OCI-LY1 (cell line): ENCODE results near the gene SELPLG.
"Not testable (repeated sequence)": the region's sequence is repeated elsewhere in the genome, so short reads cannot be mapped to it uniquely, and the experiment has no call there.

Source experiments
- H2AFZ ChIP-seq: fragments of 200-600 bp; sonication (generic), shearing (Covaris generic); 2 replicates; pipeline ENCODE4 v1.6.0; 2014; ENCODE audit warnings: antibody characterized with exemption, mild to moderate bottlenecking, low read length
- H3F3A ChIP-seq: fragments of 200-600 bp; sonication (generic), shearing (Covaris generic); 2 replicates; pipeline ENCODE4 v1.6.0; 2014; ENCODE audit warnings: mild to moderate bottlenecking, antibody characterized with exemption, low read length, moderate library complexity; ENCODE audit not compliant: insufficient read depth
- H3K27ac ChIP-seq: fragments of 200-600 bp; sonication (generic); 2 replicates; pipeline ENCODE4 v1.5.1; 2014; ENCODE audit warnings: low read length, mixed run types, mild to moderate bottlenecking, low read depth; ENCODE audit not compliant: poor library complexity, severe bottlenecking
- H3K27me3 ChIP-seq: fragments of 200-600 bp; sonication (generic); 2 replicates; pipeline ENCODE4 v1.6.0; 2014; ENCODE audit warnings: antibody characterized with exemption, mild to moderate bottlenecking, low read length, moderate library complexity; ENCODE audit not compliant: insufficient read depth
- H3K36me3 ChIP-seq: fragments of 200-600 bp; sonication (generic); 2 replicates; pipeline ENCODE4 v1.6.1; 2014; ENCODE audit warnings: mild to moderate bottlenecking, antibody characterized with exemption, low read length, moderate library complexity, mixed read lengths; ENCODE audit not compliant: insufficient read depth
- H3K4me1 ChIP-seq: fragments of 200-600 bp; sonication (generic); 2 replicates; pipeline ENCODE4 v1.5.1; 2014; ENCODE audit warnings: mild to moderate bottlenecking, low read length, moderate library complexity; ENCODE audit not compliant: insufficient read depth, severe bottlenecking
- H3K4me2 ChIP-seq: fragments of 200-600 bp; sonication (generic), shearing (Covaris generic); 2 replicates; pipeline ENCODE4 v1.6.1; 2014; ENCODE audit warnings: low read length
- H3K4me3 ChIP-seq: fragments of 200-600 bp; sonication (generic); 2 replicates; pipeline ENCODE4 v1.5.1; 2014; ENCODE audit warnings: low read length, low read depth, mild to moderate bottlenecking, mixed read lengths; ENCODE audit not compliant: poor library complexity, severe bottlenecking
- H3K79me2 ChIP-seq: fragments of 200-600 bp; shearing (Covaris generic); 2 replicates; pipeline ENCODE4 v1.6.1; 2016; ENCODE audit warnings: mixed run types, low read length, mixed read lengths; ENCODE audit not compliant: insufficient read depth
- H3K9ac ChIP-seq: fragments of 200-600 bp; sonication (generic), shearing (Covaris generic); 2 replicates; pipeline ENCODE4 v1.6.1; 2014; ENCODE audit warnings: mild to moderate bottlenecking, low read length, mixed read lengths
- H3K9me2 ChIP-seq: fragments of 200-600 bp; sonication (generic), shearing (Covaris generic); 2 replicates; pipeline ENCODE4 v1.6.1; 2014; ENCODE audit warnings: low read depth, mild to moderate bottlenecking, low read length, mixed read lengths
- H3K9me3 ChIP-seq: fragments of 200-600 bp; shearing (Covaris generic); 2 replicates; pipeline ENCODE4 v1.6.1; 2014; ENCODE audit warnings: low read length, mixed read lengths
- H4K20me1 ChIP-seq: fragments of 200-600 bp; sonication (generic), shearing (Covaris generic); 2 replicates; pipeline ENCODE4 v1.6.0; 2016; ENCODE audit warnings: mild to moderate bottlenecking, low read length; ENCODE audit not compliant: insufficient read depth
- EZH2 ChIP-seq: fragments of 200-600 bp; sonication (generic), shearing (Covaris generic); IDR thresholded peaks from 2 replicates; pipeline ENCODE4 v1.8.0; 2017; ENCODE audit warnings: borderline replicate concordance, mixed run types, mild to moderate bottlenecking, antibody characterized with exemption, low read length, moderate library complexity, mixed read lengths
- TF ChIP-seq, protein P1 (sequence below): fragments of 200-600 bp; sonication (generic), shearing (Covaris generic); IDR thresholded peaks from 2 replicates; pipeline ENCODE4 v1.5.1; 2017; ENCODE audit warnings: mild to moderate bottlenecking, antibody characterized with exemption, low read length, moderate library complexity, mixed read lengths

SELPLG gene

DNA sequence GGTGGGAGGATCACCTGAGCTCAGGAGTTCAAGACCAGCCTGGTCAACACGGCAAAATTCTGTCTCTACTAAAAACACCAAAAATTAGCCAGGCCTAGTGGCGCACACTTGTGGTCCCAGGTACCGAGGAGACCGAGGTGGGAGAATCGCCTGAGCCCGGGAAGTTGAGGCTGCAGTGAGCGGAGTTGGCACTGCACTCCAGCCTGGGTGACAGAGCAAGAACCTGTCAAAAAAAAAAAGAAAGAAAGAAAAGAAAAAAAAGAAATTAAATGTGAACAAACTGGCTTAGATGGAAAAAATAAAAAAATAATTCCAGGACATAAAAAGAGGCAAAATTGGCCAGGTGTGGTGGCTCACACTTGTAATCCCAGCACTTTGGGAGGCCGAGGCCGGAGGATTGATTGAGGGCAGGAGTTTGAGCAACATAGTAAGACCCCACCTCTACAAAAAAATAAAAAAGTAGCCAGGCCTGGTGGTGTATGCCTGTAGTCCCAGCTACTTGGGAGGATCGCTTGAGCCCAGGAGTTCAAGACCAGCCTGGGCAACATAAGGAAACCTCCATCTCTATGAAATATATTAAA lies 39.3 kb downstream of the SELPLG start:
- Histone ChIP-seq H2AFZ (no peak overlapping the region), H3K4me2 (no peak overlapping the region)

DNA sequence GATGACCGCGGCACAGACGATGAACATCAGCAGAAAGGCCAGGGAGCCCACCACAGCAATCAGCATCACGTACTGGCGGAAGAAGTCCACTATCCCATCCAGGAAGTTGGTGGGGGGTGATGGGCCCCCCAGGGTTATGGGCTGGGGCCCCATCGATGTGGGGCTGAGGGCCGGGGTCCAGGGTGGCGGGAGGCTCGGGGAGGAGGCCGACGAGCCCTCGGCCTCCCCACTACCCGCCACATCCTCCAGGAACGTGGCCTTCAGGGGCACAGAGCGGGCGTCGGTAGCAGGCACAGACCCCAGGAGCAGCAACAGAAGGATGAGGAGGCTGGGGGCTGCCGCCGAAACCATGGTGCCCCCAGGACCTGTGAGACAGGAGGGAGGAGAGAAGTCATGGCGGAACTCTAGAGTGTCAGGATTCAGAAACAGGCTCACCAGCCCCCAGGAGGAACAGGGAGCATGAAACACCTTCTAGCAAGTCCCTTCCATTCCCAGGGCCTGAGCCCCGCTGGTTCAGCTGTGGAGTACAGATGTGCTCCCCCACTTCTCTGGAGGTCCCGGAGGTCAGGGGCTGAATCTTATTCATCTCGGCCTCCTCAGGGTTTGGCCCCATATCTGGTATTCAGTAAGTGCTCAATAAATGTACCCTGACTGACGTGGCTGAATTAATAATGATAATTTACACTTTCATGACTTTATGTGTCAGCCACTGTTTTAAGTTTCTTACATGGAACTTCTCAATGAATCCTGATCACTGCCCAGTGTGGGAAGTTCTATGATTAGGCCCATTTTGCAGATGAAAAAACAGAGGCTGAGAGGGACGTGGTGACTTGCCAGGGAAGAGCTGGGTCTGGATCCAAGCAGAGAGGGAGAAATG lies 41.4 kb downstream of the SELPLG start:
- Histone ChIP-seq H3F3A (no peaks in the 10 kb centered on the region), H3K9ac (no peak overlapping the region), H2AFZ (no peak overlapping the region), H3K79me2 (no peaks in the 10 kb centered on the region), H3K4me1 (no peaks in the 10 kb centered on the region), H3K9me2 (no peaks in the 10 kb centered on the region), H3K4me2 (no peak overlapping the region), H3K9me3 (no peaks in the 10 kb centered on the region), H3K27me3 (no peaks in the 10 kb centered on the region), H4K20me1 (no peaks in the 10 kb centered on the region), H3K36me3 (no peaks in the 10 kb centered on the region), H3K27ac (no peak overlapping the region), H3K4me3 (no peak overlapping the region)
- no peak for TF ChIP-seq EZH2
- TF ChIP-seq, protein P1, sequence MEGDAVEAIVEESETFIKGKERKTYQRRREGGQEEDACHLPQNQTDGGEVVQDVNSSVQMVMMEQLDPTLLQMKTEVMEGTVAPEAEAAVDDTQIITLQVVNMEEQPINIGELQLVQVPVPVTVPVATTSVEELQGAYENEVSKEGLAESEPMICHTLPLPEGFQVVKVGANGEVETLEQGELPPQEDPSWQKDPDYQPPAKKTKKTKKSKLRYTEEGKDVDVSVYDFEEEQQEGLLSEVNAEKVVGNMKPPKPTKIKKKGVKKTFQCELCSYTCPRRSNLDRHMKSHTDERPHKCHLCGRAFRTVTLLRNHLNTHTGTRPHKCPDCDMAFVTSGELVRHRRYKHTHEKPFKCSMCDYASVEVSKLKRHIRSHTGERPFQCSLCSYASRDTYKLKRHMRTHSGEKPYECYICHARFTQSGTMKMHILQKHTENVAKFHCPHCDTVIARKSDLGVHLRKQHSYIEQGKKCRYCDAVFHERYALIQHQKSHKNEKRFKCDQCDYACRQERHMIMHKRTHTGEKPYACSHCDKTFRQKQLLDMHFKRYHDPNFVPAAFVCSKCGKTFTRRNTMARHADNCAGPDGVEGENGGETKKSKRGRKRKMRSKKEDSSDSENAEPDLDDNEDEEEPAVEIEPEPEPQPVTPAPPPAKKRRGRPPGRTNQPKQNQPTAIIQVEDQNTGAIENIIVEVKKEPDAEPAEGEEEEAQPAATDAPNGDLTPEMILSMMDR = no peak

More for the DNA sequence above, 39.3 kb downstream of the SELPLG start:
- Histone ChIP-seq H3K9me2 (no peaks in the 10 kb centered on the region), H3K27me3 (no peaks in the 10 kb centered on the region), H3K9ac (no peak overlapping the region), H3K4me1 (no peaks in the 10 kb centered on the region), H3K79me2 (no peaks in the 10 kb centered on the region), H3K4me3 (no peak overlapping the region), H3F3A (no peaks in the 10 kb centered on the region), H3K27ac (no peak overlapping the region), H3K36me3 (no peaks in the 10 kb centered on the region), H3K9me3 (no peaks in the 10 kb centered on the region), H4K20me1 (no peaks in the 10 kb centered on the region)
- TF ChIP-seq, protein P1 = no peak
- no peak for TF ChIP-seq EZH2

DNA sequence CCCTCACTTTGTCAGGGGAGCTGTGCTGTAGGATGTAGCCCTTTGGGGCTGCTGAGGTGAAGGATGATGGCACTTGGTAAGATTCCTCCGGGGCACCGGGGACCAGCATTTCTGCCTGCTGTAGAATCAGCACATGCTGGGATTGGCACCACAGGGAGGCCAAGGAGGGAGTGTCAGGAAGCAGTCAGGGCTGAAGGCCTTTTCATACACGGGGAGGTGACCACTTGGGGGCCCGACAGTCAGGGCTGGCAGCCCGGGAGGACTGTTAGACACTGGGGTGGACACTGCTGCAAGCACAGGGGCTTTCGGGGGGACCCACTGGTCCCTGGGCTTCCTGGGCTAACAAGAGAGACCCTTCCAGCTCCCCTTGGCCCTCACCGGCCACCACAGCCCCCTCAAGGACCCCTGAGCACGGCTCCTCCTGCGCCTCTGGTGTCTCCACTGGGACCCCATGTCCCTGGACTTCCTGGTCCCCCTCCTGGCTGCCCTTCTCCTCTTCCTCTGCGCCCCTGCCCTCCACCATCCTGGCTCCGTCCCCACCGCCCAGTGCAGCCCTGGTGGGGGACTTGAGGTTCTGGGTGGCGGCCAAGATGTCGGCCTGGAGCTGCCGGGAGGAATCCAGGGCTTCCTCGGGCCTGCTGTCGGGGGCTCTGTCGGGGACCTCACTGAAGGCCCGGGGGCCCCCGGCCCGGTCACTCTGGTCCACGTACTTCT lies 42.3 kb downstream of the SELPLG start:
- H3K79me2 ChIP-seq = no peaks in the 10 kb centered on the region
- H3K36me3 ChIP-seq = no peaks in the 10 kb centered on the region
- TF ChIP-seq, protein P1 = no peak
- H3F3A ChIP-seq = no peaks in the 10 kb centered on the region
- H3K27ac ChIP-seq = no peak overlapping the region
- no peak overlapping the region for H3K4me2 ChIP-seq
- H2AFZ ChIP-seq = no peak overlapping the region
- no peaks in the 10 kb centered on the region for H3K9me3 ChIP-seq
- no peak overlapping the region for H3K9ac ChIP-seq
- H3K4me1 ChIP-seq = no peaks in the 10 kb centered on the region
- H3K27me3 ChIP-seq = no peaks in the 10 kb centered on the region
- H3K9me2 ChIP-seq = no peaks in the 10 kb centered on the region
- H4K20me1 ChIP-seq = no peaks in the 10 kb centered on the region
- no peak overlapping the region for H3K4me3 ChIP-seq

DNA sequence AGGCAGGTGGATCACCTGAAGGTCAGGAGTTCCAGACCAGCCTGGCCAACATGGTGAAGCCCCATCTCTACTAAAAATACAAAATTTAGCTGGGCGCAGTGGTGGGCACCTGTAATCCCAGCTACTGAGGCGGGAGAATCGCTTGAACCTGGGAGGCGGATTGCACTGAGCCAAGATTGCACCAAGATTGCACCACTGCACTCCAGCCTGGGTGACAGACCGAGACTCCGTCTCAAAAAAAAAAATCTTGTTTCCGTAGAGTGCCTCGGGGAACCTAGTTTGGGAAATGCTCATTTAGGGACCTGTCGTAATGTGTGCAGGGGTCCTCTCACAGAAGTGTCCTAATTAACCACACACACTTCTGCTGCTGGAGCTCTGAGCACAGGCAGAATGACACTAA lies 43.2 kb downstream of the SELPLG start:
- not testable (repeated sequence) for H4K20me1 ChIP-seq, H3K9me3 ChIP-seq, H3K27ac ChIP-seq, H3K27me3 ChIP-seq, H3F3A ChIP-seq, H3K4me3 ChIP-seq, H3K79me2 ChIP-seq, H3K9me2 ChIP-seq, H2AFZ ChIP-seq, H3K4me1 ChIP-seq, H3K9ac ChIP-seq, H3K4me2 ChIP-seq, H3K36me3 ChIP-seq
